HEK293 (cell line): ENCODE data around the gene CASKIN1.

Experiments used
- BCL11B ChIP-seq: fragments of 450-650 bp; formaldehyde crosslinking; IDR thresholded peaks from 2 replicates; pipeline ENCODE4 v1.5.1; 2016; ENCODE audit warnings: low read depth, missing biosample characterization, missing genetic modification characterization
- GLIS2 ChIP-seq: fragments of 450-650 bp; formaldehyde crosslinking; IDR thresholded peaks from 2 replicates; pipeline ENCODE4 v1.5.1; 2016; ENCODE audit warnings: missing biosample characterization, missing genetic modification characterization
- HOXC10 ChIP-seq: sonication (generic); formaldehyde crosslinking; IDR thresholded peaks from 2 replicates; pipeline ENCODE4 v1.8.1; 2023; ENCODE audit warnings: mild to moderate bottlenecking, missing genetic modification reagents
- MEIS1 ChIP-seq: sonication (generic); formaldehyde crosslinking; IDR thresholded peaks from 2 replicates; pipeline ENCODE4 v1.8.1; 2022; ENCODE audit warnings: missing genetic modification reagents, mild to moderate bottlenecking, borderline replicate concordance
- OSR2 ChIP-seq: fragments of 450-650 bp; formaldehyde crosslinking; IDR thresholded peaks from 2 replicates; pipeline ENCODE4 v1.5.1; 2016; ENCODE audit warnings: missing biosample characterization, missing genetic modification characterization
- PRDM1 ChIP-seq: fragments of 450-650 bp; formaldehyde crosslinking; IDR thresholded peaks from 2 replicates; pipeline ENCODE4; 2016; ENCODE audit warnings: missing biosample characterization, missing genetic modification characterization
- SETDB1 ChIP-seq: IDR thresholded peaks from one replicate; pipeline ENCODE4 v1.6.1; 2017; ENCODE audit warnings: mild to moderate bottlenecking, low read length, moderate library complexity, mixed read lengths; ENCODE audit not compliant: insufficient read length
- ZFHX2 ChIP-seq: fragments of 450-650 bp; formaldehyde crosslinking; conservative IDR thresholded peaks from 2 replicates; pipeline ENCODE4 v1.5.1; 2016; ENCODE audit warnings: missing biosample characterization, missing genetic modification characterization
- ZFP69B ChIP-seq: fragments of 450-650 bp; formaldehyde crosslinking; IDR thresholded peaks from 2 replicates; pipeline ENCODE4 v1.5.1; 2016; ENCODE audit warnings: missing biosample characterization, missing genetic modification characterization
- ZNF114 ChIP-seq: fragments of 450-650 bp; formaldehyde crosslinking; IDR thresholded peaks from 2 replicates; pipeline ENCODE4 v1.5.0; 2017; ENCODE audit warnings: missing biosample characterization, missing genetic modification characterization
- ZNF311 ChIP-seq: fragments of 450-650 bp; formaldehyde crosslinking; IDR thresholded peaks from 2 replicates; pipeline ENCODE4 v1.5.1; 2017; ENCODE audit warnings: missing biosample characterization, missing genetic modification characterization, borderline replicate concordance
- ZNF48 ChIP-seq: fragments of 450-650 bp; formaldehyde crosslinking; IDR thresholded peaks from 2 replicates; pipeline ENCODE4 v1.5.1; 2016; ENCODE audit warnings: missing biosample characterization, missing genetic modification characterization
- ZNF600 ChIP-seq: fragments of 450-650 bp; formaldehyde crosslinking; IDR thresholded peaks from 2 replicates; pipeline ENCODE4 v1.5.1; 2016; ENCODE audit warnings: missing biosample characterization, missing genetic modification characterization
- ZNF654 ChIP-seq: fragments of 450-650 bp; formaldehyde crosslinking; IDR thresholded peaks from 2 replicates; pipeline ENCODE4 v1.5.1; 2016; ENCODE audit warnings: low read depth, missing biosample characterization, missing genetic modification characterization
- ZNF701 ChIP-seq: fragments of 450-650 bp; formaldehyde crosslinking; IDR thresholded peaks from 2 replicates; pipeline ENCODE4 v1.5.1; 2016; ENCODE audit warnings: missing biosample characterization, missing genetic modification characterization
- ZNF747 ChIP-seq: fragments of 450-650 bp; formaldehyde crosslinking; IDR thresholded peaks from 2 replicates; pipeline ENCODE4 v1.5.1; 2016; ENCODE audit warnings: missing biosample characterization, missing genetic modification characterization
- ZNF777 ChIP-seq: fragments of 450-650 bp; formaldehyde crosslinking; IDR thresholded peaks from 2 replicates; pipeline ENCODE4 v1.5.1; 2017; ENCODE audit warnings: missing biosample characterization, missing genetic modification characterization, borderline replicate concordance
- ZNF785 ChIP-seq: fragments of 450-650 bp; formaldehyde crosslinking; IDR thresholded peaks from 2 replicates; pipeline ENCODE4 v1.5.1; 2016; ENCODE audit warnings: missing biosample characterization, missing genetic modification characterization
- TF ChIP-seq, protein P1 (sequence below): fragments of 450-650 bp; formaldehyde crosslinking; IDR thresholded peaks from 2 replicates; pipeline ENCODE4 v1.5.1; 2016; ENCODE audit warnings: missing biosample characterization, missing genetic modification characterization, low read depth
- TF ChIP-seq, protein P2 (sequence below): fragments of 450-650 bp; formaldehyde crosslinking; IDR thresholded peaks from 2 replicates; pipeline ENCODE4 v1.5.1; 2017; ENCODE audit warnings: missing biosample characterization, missing genetic modification characterization
- TF ChIP-seq, protein P3 (sequence below): fragments of 450-650 bp; formaldehyde crosslinking; IDR thresholded peaks from 2 replicates; pipeline ENCODE4 v1.5.1; 2016; ENCODE audit warnings: missing biosample characterization, missing genetic modification characterization
- TF ChIP-seq, protein P4 (sequence below): fragments of 450-650 bp; formaldehyde crosslinking; IDR thresholded peaks from 2 replicates; pipeline ENCODE4 v1.5.1; 2016; ENCODE audit warnings: missing biosample characterization, missing genetic modification characterization
- TF ChIP-seq, protein P5 (sequence below): sonication (generic); formaldehyde crosslinking; IDR thresholded peaks from 2 replicates; pipeline ENCODE4 v1.8.1; 2022; ENCODE audit warnings: mild to moderate bottlenecking, moderate library complexity, missing genetic modification reagents
- TF ChIP-seq, protein P6 (sequence below): fragments of 450-650 bp; formaldehyde crosslinking; IDR thresholded peaks from 2 replicates; pipeline ENCODE4 v1.5.1; 2016; ENCODE audit warnings: missing biosample characterization, missing genetic modification characterization
- TF ChIP-seq, protein P7 (sequence below): fragments of 450-650 bp; formaldehyde crosslinking; IDR thresholded peaks from 2 replicates; pipeline ENCODE4 v1.5.1; 2016; ENCODE audit warnings: missing biosample characterization, missing genetic modification characterization
- TF ChIP-seq, protein P8 (sequence below): fragments of 450-650 bp; formaldehyde crosslinking; IDR thresholded peaks from 2 replicates; pipeline ENCODE4 v1.5.1; 2016; ENCODE audit warnings: missing biosample characterization, missing genetic modification characterization

CASKIN1 gene

DNA sequence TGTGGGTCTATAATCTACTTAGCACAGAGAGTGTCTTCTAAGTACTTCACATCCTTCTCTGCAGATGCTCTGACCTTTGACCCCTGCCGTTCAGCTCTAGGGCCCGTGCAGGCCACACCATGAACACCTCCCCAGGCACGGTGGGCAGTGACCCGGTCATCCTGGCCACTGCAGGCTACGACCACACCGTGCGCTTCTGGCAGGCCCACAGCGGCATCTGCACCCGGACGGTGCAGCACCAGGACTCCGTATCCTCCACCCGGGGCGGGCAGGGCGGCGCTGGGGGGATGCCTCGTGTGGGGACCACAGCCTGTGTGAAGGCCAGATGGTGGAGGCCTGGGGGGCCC is 9.5 kb upstream of the CASKIN1 start (continued):
- TF ChIP-seq, protein P1, sequence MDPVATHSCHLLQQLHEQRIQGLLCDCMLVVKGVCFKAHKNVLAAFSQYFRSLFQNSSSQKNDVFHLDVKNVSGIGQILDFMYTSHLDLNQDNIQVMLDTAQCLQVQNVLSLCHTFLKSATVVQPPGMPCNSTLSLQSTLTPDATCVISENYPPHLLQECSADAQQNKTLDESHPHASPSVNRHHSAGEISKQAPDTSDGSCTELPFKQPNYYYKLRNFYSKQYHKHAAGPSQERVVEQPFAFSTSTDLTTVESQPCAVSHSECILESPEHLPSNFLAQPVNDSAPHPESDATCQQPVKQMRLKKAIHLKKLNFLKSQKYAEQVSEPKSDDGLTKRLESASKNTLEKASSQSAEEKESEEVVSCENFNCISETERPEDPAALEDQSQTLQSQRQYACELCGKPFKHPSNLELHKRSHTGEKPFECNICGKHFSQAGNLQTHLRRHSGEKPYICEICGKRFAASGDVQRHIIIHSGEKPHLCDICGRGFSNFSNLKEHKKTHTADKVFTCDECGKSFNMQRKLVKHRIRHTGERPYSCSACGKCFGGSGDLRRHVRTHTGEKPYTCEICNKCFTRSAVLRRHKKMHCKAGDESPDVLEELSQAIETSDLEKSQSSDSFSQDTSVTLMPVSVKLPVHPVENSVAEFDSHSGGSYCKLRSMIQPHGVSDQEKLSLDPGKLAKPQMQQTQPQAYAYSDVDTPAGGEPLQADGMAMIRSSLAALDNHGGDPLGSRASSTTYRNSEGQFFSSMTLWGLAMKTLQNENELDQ (tag by site-specific recombination) = no peak
- TF ChIP-seq, protein P2, sequence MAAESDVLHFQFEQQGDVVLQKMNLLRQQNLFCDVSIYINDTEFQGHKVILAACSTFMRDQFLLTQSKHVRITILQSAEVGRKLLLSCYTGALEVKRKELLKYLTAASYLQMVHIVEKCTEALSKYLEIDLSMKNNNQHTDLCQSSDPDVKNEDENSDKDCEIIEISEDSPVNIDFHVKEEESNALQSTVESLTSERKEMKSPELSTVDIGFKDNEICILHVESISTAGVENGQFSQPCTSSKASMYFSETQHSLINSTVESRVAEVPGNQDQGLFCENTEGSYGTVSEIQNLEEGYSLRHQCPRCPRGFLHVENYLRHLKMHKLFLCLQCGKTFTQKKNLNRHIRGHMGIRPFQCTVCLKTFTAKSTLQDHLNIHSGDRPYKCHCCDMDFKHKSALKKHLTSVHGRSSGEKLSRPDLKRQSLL (tag by site-specific recombination) = 0 out of 2 replicates have a peak, but pooled peaks have one; percentile 1
- TF ChIP-seq, protein P3, sequence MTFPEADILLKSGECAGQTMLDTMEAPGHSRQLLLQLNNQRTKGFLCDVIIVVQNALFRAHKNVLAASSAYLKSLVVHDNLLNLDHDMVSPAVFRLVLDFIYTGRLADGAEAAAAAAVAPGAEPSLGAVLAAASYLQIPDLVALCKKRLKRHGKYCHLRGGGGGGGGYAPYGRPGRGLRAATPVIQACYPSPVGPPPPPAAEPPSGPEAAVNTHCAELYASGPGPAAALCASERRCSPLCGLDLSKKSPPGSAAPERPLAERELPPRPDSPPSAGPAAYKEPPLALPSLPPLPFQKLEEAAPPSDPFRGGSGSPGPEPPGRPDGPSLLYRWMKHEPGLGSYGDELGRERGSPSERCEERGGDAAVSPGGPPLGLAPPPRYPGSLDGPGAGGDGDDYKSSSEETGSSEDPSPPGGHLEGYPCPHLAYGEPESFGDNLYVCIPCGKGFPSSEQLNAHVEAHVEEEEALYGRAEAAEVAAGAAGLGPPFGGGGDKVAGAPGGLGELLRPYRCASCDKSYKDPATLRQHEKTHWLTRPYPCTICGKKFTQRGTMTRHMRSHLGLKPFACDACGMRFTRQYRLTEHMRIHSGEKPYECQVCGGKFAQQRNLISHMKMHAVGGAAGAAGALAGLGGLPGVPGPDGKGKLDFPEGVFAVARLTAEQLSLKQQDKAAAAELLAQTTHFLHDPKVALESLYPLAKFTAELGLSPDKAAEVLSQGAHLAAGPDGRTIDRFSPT (tag by site-specific recombination) = no peak
- no peak for TF ChIP-seq HOXC10 (CRISPR knock-in tag)
- no peak for TF ChIP-seq OSR2
- TF ChIP-seq, protein P4, sequence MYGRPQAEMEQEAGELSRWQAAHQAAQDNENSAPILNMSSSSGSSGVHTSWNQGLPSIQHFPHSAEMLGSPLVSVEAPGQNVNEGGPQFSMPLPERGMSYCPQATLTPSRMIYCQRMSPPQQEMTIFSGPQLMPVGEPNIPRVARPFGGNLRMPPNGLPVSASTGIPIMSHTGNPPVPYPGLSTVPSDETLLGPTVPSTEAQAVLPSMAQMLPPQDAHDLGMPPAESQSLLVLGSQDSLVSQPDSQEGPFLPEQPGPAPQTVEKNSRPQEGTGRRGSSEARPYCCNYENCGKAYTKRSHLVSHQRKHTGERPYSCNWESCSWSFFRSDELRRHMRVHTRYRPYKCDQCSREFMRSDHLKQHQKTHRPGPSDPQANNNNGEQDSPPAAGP (tag by site-specific recombination) = 0 out of 2 replicates have a peak, but pooled peaks have one; percentile 18
- TF ChIP-seq, protein P5, sequence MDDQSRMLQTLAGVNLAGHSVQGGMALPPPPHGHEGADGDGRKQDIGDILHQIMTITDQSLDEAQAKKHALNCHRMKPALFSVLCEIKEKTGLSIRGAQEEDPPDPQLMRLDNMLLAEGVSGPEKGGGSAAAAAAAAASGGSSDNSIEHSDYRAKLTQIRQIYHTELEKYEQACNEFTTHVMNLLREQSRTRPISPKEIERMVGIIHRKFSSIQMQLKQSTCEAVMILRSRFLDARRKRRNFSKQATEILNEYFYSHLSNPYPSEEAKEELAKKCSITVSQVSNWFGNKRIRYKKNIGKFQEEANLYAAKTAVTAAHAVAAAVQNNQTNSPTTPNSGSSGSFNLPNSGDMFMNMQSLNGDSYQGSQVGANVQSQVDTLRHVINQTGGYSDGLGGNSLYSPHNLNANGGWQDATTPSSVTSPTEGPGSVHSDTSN (CRISPR knock-in tag) = peak; percentile 56; the same call in 1 of the 2 replicates
- TF ChIP-seq ZNF701 (tag by site-specific recombination) = no peak
- TF ChIP-seq, protein P6, sequence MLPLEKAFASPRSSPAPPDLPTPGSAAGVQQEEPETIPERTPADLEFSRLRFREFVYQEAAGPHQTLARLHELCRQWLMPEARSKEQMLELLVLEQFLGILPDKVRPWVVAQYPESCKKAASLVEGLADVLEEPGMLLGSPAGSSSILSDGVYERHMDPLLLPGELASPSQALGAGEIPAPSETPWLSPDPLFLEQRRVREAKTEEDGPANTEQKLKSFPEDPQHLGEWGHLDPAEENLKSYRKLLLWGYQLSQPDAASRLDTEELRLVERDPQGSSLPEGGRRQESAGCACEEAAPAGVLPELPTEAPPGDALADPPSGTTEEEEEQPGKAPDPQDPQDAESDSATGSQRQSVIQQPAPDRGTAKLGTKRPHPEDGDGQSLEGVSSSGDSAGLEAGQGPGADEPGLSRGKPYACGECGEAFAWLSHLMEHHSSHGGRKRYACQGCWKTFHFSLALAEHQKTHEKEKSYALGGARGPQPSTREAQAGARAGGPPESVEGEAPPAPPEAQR = no peak
- TF ChIP-seq ZNF48 (tag by site-specific recombination) = no peak
- TF ChIP-seq ZNF311 (tag by site-specific recombination) = no peak
- peak; percentile 97 for TF ChIP-seq ZNF600 (tag by site-specific recombination)
- no peak for TF ChIP-seq ZNF777 (tag by site-specific recombination)
- TF ChIP-seq GLIS2 (tag by site-specific recombination) = peak; percentile 34
- no peak for TF ChIP-seq MEIS1
- TF ChIP-seq ZNF654 (tag by site-specific recombination) = no peak
- no peak for TF ChIP-seq ZNF785 (tag by site-specific recombination)
- TF ChIP-seq BCL11B (tag by site-specific recombination) = peak; percentile 78
- TF ChIP-seq ZFHX2 (tag by site-specific recombination) = no peak; the same call in 1 of the 2 replicates
- TF ChIP-seq SETDB1 = no peak
- peak; percentile 50; the same call in 1 of the 2 replicates for TF ChIP-seq ZFP69B (tag by site-specific recombination)
- TF ChIP-seq ZNF747 (tag by site-specific recombination) = no peak
- no peak for TF ChIP-seq ZNF114 (tag by site-specific recombination)
- TF ChIP-seq, protein P7, sequence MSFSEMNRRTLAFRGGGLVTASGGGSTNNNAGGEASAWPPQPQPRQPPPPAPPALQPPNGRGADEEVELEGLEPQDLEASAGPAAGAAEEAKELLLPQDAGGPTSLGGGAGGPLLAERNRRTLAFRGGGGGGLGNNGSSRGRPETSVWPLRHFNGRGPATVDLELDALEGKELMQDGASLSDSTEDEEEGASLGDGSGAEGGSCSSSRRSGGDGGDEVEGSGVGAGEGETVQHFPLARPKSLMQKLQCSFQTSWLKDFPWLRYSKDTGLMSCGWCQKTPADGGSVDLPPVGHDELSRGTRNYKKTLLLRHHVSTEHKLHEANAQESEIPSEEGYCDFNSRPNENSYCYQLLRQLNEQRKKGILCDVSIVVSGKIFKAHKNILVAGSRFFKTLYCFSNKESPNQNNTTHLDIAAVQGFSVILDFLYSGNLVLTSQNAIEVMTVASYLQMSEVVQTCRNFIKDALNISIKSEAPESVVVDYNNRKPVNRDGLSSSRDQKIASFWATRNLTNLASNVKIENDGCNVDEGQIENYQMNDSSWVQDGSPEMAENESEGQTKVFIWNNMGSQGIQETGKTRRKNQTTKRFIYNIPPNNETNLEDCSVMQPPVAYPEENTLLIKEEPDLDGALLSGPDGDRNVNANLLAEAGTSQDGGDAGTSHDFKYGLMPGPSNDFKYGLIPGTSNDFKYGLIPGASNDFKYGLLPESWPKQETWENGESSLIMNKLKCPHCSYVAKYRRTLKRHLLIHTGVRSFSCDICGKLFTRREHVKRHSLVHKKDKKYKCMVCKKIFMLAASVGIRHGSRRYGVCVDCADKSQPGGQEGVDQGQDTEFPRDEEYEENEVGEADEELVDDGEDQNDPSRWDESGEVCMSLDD = no peak
- TF ChIP-seq PRDM1 (tag by site-specific recombination) = no peak
- TF ChIP-seq, protein P8, sequence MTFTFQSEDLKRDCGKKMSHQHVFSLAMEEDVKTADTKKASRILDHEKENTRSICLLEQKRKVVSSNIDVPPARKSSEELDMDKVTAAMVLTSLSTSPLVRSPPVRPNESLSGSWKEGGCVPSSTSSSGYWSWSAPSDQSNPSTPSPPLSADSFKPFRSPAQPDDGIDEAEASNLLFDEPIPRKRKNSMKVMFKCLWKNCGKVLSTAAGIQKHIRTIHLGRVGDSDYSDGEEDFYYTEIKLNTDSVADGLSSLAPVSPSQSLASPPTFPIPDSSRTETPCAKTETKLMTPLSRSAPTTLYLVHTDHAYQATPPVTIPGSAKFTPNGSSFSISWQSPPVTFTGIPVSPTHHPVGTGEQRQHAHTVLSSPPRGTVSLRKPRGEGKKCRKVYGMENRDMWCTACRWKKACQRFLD (tag by site-specific recombination) = no peak
